Caco-2 (cell line): ENCODE measurements around the gene ZG16. TPM values are rescaled to one million over a fixed set of nuclear protein-coding genes. Genes with fewer than 3 reads are reported as not detected.
"Not testable (repeated sequence)": the region's sequence is repeated elsewhere in the genome, so short reads cannot be mapped to it uniquely, and the experiment has no call there.

Source experiments
- BruUV-seq: library from RNA; stranded (reverse); fragments of 400-500 nt; replicated peaks from 2 replicates; lab custom pipeline; 2021; lab: Mats Ljungman, UMichigan
- CTCF ChIA-PET: fragments of 300-600 bp; sonication (Branson Sonifier 250); formaldehyde crosslinking; loops from one replicate; lab custom pipeline; 2022; ENCODE audit warnings: antibody characterized with exemption; lab: Charles Lee
- POLR2A ChIA-PET: fragments of 300-600 bp; sonication (Branson Sonifier 250); formaldehyde crosslinking; loops from one replicate; lab custom pipeline; 2022; ENCODE audit warnings: antibody characterized with exemption; lab: Charles Lee
- DNase-seq, 2 experiments: peaks; one replicate each; pipeline versions ENCODE4 v3.0.0 to v3.0.0-alpha.2; 2020 to 2022
- H3K27me3 ChIP-seq: replicated peaks from 2 replicates; pipeline ENCODE4 v1.6.0; 2011; ENCODE audit warnings: low read length; ENCODE audit not compliant: control insufficient read depth, insufficient read depth
- H3K36me3 ChIP-seq: 2 replicates; pipeline ENCODE4 v1.5.1; 2011; ENCODE audit warnings: low read length; ENCODE audit not compliant: control insufficient read depth, insufficient read depth
- H3K4me1 ChIP-seq: fragments of 250-450 bp; sonication (Bioruptor Pico); 2 replicates; pipeline ENCODE4 v1.5.1; 2020; ENCODE audit warnings: mild to moderate bottlenecking
- H3K4me3 ChIP-seq: 2 replicates; pipeline ENCODE4 v1.5.1; 2011; ENCODE audit warnings: low read depth, mild to moderate bottlenecking, control low read depth, low read length
- H3K9me3 ChIP-seq: fragments of 250-450 bp; sonication (Bioruptor Pico); 2 replicates; pipeline ENCODE4 v1.5.1; 2020; ENCODE audit warnings: mild to moderate bottlenecking, moderate library complexity
- H3K27ac Mint-ChIP-seq: one replicate; pipeline ENCODE4 v1.8.0; 2022; ENCODE audit warnings: mixed read lengths; ENCODE audit not compliant: unreplicated experiment
- H3K27me3 Mint-ChIP-seq: one replicate; pipeline ENCODE4 v1.8.0; 2022; ENCODE audit warnings: mixed read lengths; ENCODE audit not compliant: insufficient read depth, unreplicated experiment
- H3K36me3 Mint-ChIP-seq: one replicate; pipeline ENCODE4 v1.8.0; 2022; ENCODE audit warnings: mild to moderate bottlenecking, mixed read lengths; ENCODE audit not compliant: insufficient read depth, unreplicated experiment
- H3K4me1 Mint-ChIP-seq: one replicate; pipeline ENCODE4 v1.8.0; 2022; ENCODE audit warnings: low read depth, mixed read lengths; ENCODE audit not compliant: unreplicated experiment
- H3K4me3 Mint-ChIP-seq: one replicate; pipeline ENCODE4 v1.8.0; 2022; ENCODE audit warnings: mild to moderate bottlenecking, moderate library complexity, mixed read lengths; ENCODE audit not compliant: unreplicated experiment
- H3K9me3 Mint-ChIP-seq: one replicate; pipeline ENCODE4 v1.8.0; 2022; ENCODE audit warnings: mixed read lengths; ENCODE audit not compliant: unreplicated experiment
- intact Hi-C: fragments of 100-400 bp; cut with micrococcal nuclease; formaldehyde crosslinking; loops from one replicate; pipeline ENCODE4 v1.10.0; 2022; ENCODE audit not compliant: unreplicated experiment
- total RNA-seq: library from RNA; stranded (reverse); gene quantifications from 2 replicates; pipeline ENCODE4 v1.2.3, GENCODE V29; 2022
- TF ChIP-seq, protein P1 (sequence below), 2 experiments: fragments of 200-600 bp in 1 of 2; IDR thresholded peaks; 1 replicate in 1 of 2; 2 replicates in 1 of 2; pipeline versions ENCODE4 v1.5.1 to v1.8.0; 2011 to 2022; ENCODE audit warnings: antibody characterized with exemption in 1 of 2, control low read depth in 1 of 2, inconsistent platforms in 1 of 2, low read depth in 1 of 2, low read length in 1 of 2, mild to moderate bottlenecking in 1 of 2, moderate library complexity in 1 of 2; ENCODE audit not compliant: insufficient read depth in 1 of 2, severe bottlenecking in 1 of 2, unreplicated experiment in 1 of 2

Gene ZG16
- total RNA-seq, 1 experiment from 2014 or later = 1.9 TPM

DNA sequence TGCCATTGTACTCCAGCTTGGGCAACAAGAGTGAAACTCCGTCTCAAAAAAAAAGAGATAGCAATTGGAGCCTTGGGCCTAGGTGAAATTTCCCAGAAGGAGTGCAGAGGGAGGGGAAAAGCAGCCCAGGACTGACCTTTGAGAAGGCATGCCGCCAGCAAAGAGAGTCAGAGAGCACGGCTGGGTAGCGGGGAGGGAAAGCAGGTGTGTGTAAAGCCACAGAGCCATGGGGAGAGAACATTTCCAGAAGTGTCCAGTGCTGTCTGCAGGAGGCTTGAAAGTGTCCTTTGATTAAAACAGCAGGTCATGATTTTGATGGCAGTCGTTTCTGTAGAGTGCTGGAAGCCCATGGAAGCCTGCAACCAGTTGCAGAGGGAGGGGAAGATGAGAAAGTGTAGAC lies 40.3 kb upstream of the ZG16 start:
- POLR2A ChIA-PET = no interaction called here
- intact Hi-C loops = no loop called here
- Mint-ChIP-seq H3K27ac (no peak overlapping the region), H3K27me3 (no peaks in the 10 kb centered on the region), H3K4me1 (peaks cover 44% of the 10 kb centered on the region), H3K36me3 (no peaks in the 10 kb centered on the region), H3K9me3 (no peaks in the 10 kb centered on the region), H3K4me3 (no peak overlapping the region)
- peaks cover 38% of the 10 kb centered on the region for H3K4me1 ChIP-seq
- H3K36me3 ChIP-seq = no peaks in the 10 kb centered on the region; the same call in none of the 2 replicates
- CTCF ChIA-PET = no interaction called here
- no peaks in the 10 kb centered on the region for H3K27me3 ChIP-seq
- TF ChIP-seq, protein P1, sequence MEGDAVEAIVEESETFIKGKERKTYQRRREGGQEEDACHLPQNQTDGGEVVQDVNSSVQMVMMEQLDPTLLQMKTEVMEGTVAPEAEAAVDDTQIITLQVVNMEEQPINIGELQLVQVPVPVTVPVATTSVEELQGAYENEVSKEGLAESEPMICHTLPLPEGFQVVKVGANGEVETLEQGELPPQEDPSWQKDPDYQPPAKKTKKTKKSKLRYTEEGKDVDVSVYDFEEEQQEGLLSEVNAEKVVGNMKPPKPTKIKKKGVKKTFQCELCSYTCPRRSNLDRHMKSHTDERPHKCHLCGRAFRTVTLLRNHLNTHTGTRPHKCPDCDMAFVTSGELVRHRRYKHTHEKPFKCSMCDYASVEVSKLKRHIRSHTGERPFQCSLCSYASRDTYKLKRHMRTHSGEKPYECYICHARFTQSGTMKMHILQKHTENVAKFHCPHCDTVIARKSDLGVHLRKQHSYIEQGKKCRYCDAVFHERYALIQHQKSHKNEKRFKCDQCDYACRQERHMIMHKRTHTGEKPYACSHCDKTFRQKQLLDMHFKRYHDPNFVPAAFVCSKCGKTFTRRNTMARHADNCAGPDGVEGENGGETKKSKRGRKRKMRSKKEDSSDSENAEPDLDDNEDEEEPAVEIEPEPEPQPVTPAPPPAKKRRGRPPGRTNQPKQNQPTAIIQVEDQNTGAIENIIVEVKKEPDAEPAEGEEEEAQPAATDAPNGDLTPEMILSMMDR (IDR thresholded peaks at IDR 0.05; ENCODE audit: insufficient read depth in 1 of 2, low read depth in 1 of 2, low read length in 1 of 2, severe bottlenecking in 1 of 2, unreplicated experiment in 1 of 2) = no peak
- no peaks in the 10 kb centered on the region for H3K9me3 ChIP-seq
- BruUV-seq = no TSS peak
- no peak for DNase-seq
- no peak overlapping the region for H3K4me3 ChIP-seq

DNA sequence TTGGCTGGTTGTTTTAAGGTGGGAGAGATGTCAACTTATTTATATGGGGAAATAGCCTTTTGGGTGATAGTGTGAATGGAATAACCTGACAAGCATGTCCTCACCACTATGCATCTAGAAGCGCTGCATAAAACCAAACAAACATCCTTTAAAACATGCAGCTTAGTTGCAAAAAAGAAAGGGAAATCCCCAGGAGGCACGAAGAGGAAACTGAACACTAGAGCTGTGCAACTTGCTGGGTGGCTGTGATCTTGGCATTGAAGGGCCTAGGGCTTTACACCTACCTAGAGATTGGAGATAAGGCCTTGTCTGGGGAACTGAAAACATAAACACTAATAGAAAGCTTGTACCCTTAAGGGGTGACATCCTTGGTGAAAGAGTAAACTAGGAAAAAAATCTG lies 39.5 kb upstream of the ZG16 start:
- Histone ChIP-seq H3K4me3 (no peak overlapping the region), H3K4me1 (peaks cover 38% of the 10 kb centered on the region), H3K9me3 (no peaks in the 10 kb centered on the region), H3K27me3 (no peaks in the 10 kb centered on the region), H3K36me3 (no peaks in the 10 kb centered on the region; the same call in none of the 2 replicates)
- Mint-ChIP-seq H3K4me3 (no peak overlapping the region), H3K27ac (no peak overlapping the region), H3K27me3 (no peaks in the 10 kb centered on the region), H3K4me1 (peaks cover 44% of the 10 kb centered on the region), H3K36me3 (no peaks in the 10 kb centered on the region), H3K9me3 (no peaks in the 10 kb centered on the region)
- TF ChIP-seq, protein P1 (IDR thresholded peaks at IDR 0.05; ENCODE audit: insufficient read depth in 1 of 2, low read depth in 1 of 2, low read length in 1 of 2, severe bottlenecking in 1 of 2, unreplicated experiment in 1 of 2) = no peak
- intact Hi-C loops = no loop called here
- CTCF ChIA-PET = interaction anchor here (1.1 kb wide), 1 partner anchor 44 kb away, joined by 3 read pairs; no protein-coding TSS in a partner anchor
- POLR2A ChIA-PET = no interaction called here
- no peak for DNase-seq
- BruUV-seq = no TSS peak

- peak; percentile 55 to 64 for DNase-seq
- H3K9me3 Mint-ChIP-seq, H3K36me3 Mint-ChIP-seq, CTCF ChIA-PET, BruUV-seq, POLR2A ChIA-PET, H3K27me3 ChIP-seq, H3K27me3 Mint-ChIP-seq, H3K9me3 ChIP-seq, H3K36me3 ChIP-seq: not testable (repeated sequence)
- H3K4me1 Mint-ChIP-seq = peaks cover 44% of the 10 kb centered on the region
- H3K4me3 Mint-ChIP-seq = peak overlapping the region; percentile 39
- intact Hi-C loops = loop anchor here (1.0 kb wide), 2 partner anchors 16 to 50 kb away; partner anchors contain the start of gene KIF22
- peak overlapping the region; percentile 16 for H3K27ac Mint-ChIP-seq
- peaks cover 38% of the 10 kb centered on the region for H3K4me1 ChIP-seq
- peak overlapping the region; percentile 13; the same call in 1 of the 2 replicates for H3K4me3 ChIP-seq
Measured at GRCh38 chr16:29739927-29740629, 38.0 kb upstream of the ZG16 start.

DNA sequence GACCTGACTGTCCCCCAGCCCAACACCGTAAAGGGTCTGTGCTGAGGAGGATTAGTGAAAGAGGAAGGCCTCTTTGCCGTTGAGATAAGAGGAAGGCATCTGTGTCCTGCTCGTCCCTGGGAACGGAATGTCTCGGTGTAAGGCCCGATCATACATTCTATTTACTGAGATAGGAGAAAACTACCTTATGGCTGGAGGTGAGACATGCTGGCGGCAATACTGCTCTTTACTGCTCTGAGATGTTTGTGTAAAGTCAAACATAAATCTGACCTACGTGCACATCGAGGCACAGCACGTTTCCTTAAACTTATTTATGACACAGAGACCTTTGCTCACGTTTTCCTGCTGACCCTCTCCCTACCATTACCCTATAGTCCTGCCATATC lies 37.4 kb upstream of the ZG16 start:
- H3K9me3 ChIP-seq, H3K27me3 ChIP-seq, POLR2A ChIA-PET, H3K4me3 ChIP-seq, H3K36me3 ChIP-seq, CTCF ChIA-PET, H3K27me3 Mint-ChIP-seq, BruUV-seq, H3K9me3 Mint-ChIP-seq, H3K36me3 Mint-ChIP-seq: not testable (repeated sequence)
- Mint-ChIP-seq H3K4me1 (peaks cover 42% of the 10 kb centered on the region), H3K27ac (peak overlapping the region; percentile 16), H3K4me3 (peak overlapping the region; percentile 39)
- intact Hi-C loops = loop anchor here (1.0 kb wide), 2 partner anchors 16 to 50 kb away; partner anchors contain the start of gene KIF22
- peak; percentile 44 to 72 for DNase-seq
- peaks cover 38% of the 10 kb centered on the region for H3K4me1 ChIP-seq
